ENCODE results near the gene IQCC.

Gene IQCC

GRCh38 chr1:32197074-32197473 lies 8.4 kb upstream of the IQCC start:
- no peak overlapping the region for H3K4me3 ChIP-seq (ENCODE audit: low read depth in 1 of 2, low read length in 2 of 2)
- peaks cover 6 to 24% of the 10 kb centered on the region in 2 donors for H3K4me1 ChIP-seq (ENCODE audit: control insufficient read depth in 1 of 2, insufficient read depth in 2 of 2, low read length in 2 of 2)
- H3K9me3 ChIP-seq (ENCODE audit: control insufficient read depth in 1 of 2, low read length in 2 of 2): no peaks in the 10 kb centered on the region
- peaks cover 51 to 52% of the 10 kb centered on the region in 2 donors for H3K36me3 ChIP-seq (ENCODE audit: control insufficient read depth in 1 of 2, insufficient read depth in 2 of 2, low read length in 2 of 2)
- no peaks in the 10 kb centered on the region for H3K27me3 ChIP-seq (ENCODE audit: low read depth, low read length)
- no peak overlapping the region for H3K27ac ChIP-seq (ENCODE audit: low read length)

DNA sequence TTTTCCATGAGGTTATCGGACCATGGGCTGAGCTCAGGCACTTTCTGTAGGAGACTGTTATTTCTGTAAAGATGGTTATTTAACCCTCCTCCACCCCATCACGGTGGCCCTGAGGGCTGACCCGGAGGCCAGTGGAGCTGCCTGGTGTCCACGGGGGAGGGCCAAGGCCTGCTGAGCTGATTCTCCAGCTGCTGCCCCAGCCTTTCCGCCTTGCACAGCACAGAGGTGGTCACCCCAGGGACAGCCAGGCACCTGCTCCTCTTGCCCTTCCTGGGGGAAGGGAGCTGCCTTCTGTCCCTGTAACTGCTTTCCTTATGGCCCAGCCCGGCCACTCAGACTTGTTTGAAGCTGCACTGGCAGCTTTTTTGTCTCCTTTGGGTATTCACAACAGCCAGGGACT lies 7.6 kb upstream of the IQCC start:
- peaks cover 6 to 27% of the 10 kb centered on the region in 2 donors for H3K4me1 ChIP-seq (ENCODE audit: control insufficient read depth in 1 of 2, insufficient read depth in 2 of 2, low read length in 2 of 2)
- H3K9me3 ChIP-seq (ENCODE audit: control insufficient read depth in 1 of 2, low read length in 2 of 2): no peaks in the 10 kb centered on the region
- H3K4me3 ChIP-seq (ENCODE audit: low read depth in 1 of 2, low read length in 2 of 2): no peak overlapping the region
- no peaks in the 10 kb centered on the region for H3K27me3 ChIP-seq (ENCODE audit: low read depth, low read length)
- H3K36me3 ChIP-seq (ENCODE audit: control insufficient read depth in 1 of 2, insufficient read depth in 2 of 2, low read length in 2 of 2): peaks cover 43 to 45% of the 10 kb centered on the region in 2 donors
- H3K27ac ChIP-seq (ENCODE audit: low read length): no peak overlapping the region

DNA sequence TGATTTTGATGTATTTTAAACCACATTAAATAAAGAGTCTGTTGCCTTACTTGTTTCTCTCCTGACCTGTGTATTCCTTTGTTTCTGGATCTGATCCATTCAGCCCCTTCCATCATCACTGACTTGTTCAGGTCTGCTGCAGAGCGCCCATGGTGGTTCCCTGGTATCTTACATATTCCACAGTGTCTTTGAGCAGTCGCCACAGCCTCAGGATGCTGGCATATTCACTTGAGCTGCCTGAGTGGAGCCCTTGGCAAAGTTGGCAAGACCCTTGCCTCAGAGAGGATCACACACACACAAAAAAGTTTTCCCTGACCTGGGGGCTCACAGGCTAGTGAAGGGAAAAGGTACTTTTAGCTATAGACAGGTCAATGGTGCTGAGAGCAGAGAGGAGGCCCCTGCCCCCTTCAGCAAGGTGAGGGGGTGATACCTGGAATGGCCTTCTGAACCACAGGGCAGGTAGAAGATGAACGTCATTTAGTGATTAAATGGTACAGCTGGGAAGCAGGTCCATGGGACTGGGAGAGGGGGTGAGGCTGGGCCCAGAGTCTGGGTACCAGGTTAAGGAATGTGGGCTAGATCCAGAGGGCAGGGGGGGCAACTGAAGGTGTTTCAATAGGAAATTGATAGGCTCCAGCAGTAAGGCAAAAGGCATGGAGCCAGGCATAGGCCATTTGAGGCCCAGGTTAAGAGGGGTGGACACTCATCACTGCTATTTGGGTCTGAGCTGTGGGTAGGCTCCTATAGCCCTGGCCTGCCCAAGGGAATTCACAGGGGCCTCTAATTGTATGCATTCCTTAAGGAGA lies 7.0 kb upstream of the IQCC start:
- no peak overlapping the region for H3K4me3 ChIP-seq (ENCODE audit: low read depth in 1 of 2, low read length in 2 of 2)
- no peak overlapping the region for H3K27ac ChIP-seq (ENCODE audit: low read length)
- no peaks in the 10 kb centered on the region for H3K27me3 ChIP-seq (ENCODE audit: low read depth, low read length)
- H3K36me3 ChIP-seq (ENCODE audit: control insufficient read depth in 1 of 2, insufficient read depth in 2 of 2, low read length in 2 of 2): peaks cover 38 to 39% of the 10 kb centered on the region in 2 donors
- peaks cover 6 to 27% of the 10 kb centered on the region in 2 donors for H3K4me1 ChIP-seq (ENCODE audit: control insufficient read depth in 1 of 2, insufficient read depth in 2 of 2, low read length in 2 of 2)
- no peaks in the 10 kb centered on the region for H3K9me3 ChIP-seq (ENCODE audit: control insufficient read depth in 1 of 2, low read length in 2 of 2)

DNA sequence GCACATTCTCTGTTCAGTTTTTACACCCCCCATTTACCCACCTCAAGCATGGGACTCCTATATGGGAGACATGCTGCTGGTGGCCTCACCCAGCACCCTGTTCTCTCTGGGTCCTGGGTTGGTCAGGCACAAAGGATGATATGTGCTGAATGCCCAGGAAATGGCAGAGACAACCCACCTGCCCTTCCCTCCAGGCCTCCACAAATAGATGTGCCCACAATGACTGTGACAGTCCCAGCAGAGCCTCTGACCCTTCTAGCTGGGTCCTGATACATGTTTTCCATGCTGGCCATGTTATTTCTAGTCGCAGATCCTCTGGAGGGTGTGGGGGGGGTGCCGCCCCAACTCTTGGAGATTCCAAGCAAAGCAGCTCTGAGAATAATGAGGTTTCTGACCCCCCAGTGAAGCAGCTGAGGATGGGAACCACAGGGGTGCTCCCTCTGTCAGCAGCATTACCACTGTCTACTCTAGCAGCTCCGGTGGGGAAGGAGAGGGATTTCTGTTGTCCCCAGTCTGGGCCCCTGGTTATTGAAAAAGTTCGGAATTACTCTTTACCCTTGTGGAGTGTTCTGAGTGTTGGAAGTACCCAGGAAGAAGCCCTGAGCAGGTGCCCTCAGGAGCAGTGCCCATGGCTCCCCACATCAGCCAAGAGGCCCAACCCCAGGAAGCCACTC lies 6.3 kb upstream of the IQCC start:
- Histone ChIP-seq H3K36me3 (ENCODE audit: control insufficient read depth in 1 of 2, insufficient read depth in 2 of 2, low read length in 2 of 2) (peaks cover 31 to 33% of the 10 kb centered on the region in 2 donors), H3K4me3 (ENCODE audit: low read depth in 1 of 2, low read length in 2 of 2) (peak overlapping the region; percentile 82 to 86), H3K27me3 (ENCODE audit: low read depth, low read length) (no peaks in the 10 kb centered on the region), H3K4me1 (ENCODE audit: control insufficient read depth in 1 of 2, insufficient read depth in 2 of 2, low read length in 2 of 2) (peaks cover 6 to 27% of the 10 kb centered on the region in 2 donors), H3K27ac (ENCODE audit: low read length) (no peak overlapping the region), H3K9me3 (ENCODE audit: control insufficient read depth in 1 of 2, low read length in 2 of 2) (no peaks in the 10 kb centered on the region)

GRCh38 chr1:32199717-32200072 lies 5.8 kb upstream of the IQCC start:
- no peak overlapping the region for H3K27ac ChIP-seq (ENCODE audit: low read length)
- H3K27me3 ChIP-seq (ENCODE audit: low read depth, low read length): no peaks in the 10 kb centered on the region
- peaks cover 26 to 28% of the 10 kb centered on the region in 2 donors for H3K36me3 ChIP-seq (ENCODE audit: control insufficient read depth in 1 of 2, insufficient read depth in 2 of 2, low read length in 2 of 2)
- H3K4me1 ChIP-seq (ENCODE audit: control insufficient read depth in 1 of 2, insufficient read depth in 2 of 2, low read length in 2 of 2): peaks cover 6 to 31% of the 10 kb centered on the region in 2 donors
- no peaks in the 10 kb centered on the region for H3K9me3 ChIP-seq (ENCODE audit: control insufficient read depth in 1 of 2, low read length in 2 of 2)
- peak overlapping the region; percentile 82 to 86 for H3K4me3 ChIP-seq (ENCODE audit: low read depth in 1 of 2, low read length in 2 of 2)

DNA sequence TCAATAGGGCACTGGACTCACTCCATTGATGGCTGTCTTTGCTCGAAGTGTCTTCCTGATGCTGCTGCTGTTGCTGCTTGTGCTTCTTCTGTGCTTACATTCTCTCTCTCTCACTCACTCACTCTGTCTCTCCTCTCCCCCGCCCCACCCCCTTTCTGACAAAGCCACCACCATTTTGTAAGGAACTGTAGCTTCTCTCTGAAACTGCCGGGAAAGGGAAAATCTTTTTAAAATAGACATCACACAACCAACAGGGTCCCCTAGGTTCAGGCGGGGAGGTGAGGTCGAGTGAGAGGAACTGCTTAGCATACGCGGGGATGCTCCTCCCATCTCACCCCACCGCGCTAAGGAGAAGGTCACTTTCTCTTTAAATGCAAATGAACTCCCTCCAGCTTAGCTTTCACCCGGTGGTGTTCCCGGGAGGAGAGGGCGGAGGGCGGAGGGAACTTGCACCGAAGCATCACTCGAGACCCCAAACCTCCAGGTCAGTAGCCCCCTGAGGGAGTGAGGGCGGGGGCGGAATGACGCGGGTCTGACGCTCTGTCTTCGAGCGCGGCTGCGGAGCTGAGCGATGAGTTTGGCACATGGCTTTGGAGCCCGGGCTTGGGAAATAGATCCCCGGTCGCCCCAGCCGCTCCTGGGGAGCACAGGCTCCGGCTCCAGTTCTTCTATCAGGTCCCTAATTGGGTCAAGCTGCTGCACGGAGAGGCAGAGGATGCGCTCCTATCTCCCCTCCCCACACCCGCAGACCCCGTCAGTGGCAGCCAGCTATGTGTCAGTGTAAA lies 5.1 kb upstream of the IQCC start, which contains the start of gene CCDC28B:
Gene CCDC28B (plus strand): TSS at position 370 of the 785 bp plus-strand sequence. CDS start 1,341 bp downstream, outside the sequence.
- peak within 1 kb of the TSS; percentile 82 to 86 for H3K4me3 ChIP-seq (ENCODE audit: low read depth in 1 of 2, low read length in 2 of 2)
- H3K27ac ChIP-seq (ENCODE audit: low read length): peak within 1 kb of the TSS; percentile 84
- no peaks in the 10 kb centered on the region for H3K9me3 ChIP-seq (ENCODE audit: control insufficient read depth in 1 of 2, low read length in 2 of 2)
- H3K36me3 ChIP-seq (ENCODE audit: control insufficient read depth in 1 of 2, insufficient read depth in 2 of 2, low read length in 2 of 2): peaks cover 19 to 20% of the 10 kb centered on the region in 2 donors
- H3K4me1 ChIP-seq (ENCODE audit: control insufficient read depth in 1 of 2, insufficient read depth in 2 of 2, low read length in 2 of 2): peaks cover 9 to 36% of the 10 kb centered on the region in 2 donors
- no peaks in the 10 kb centered on the region for H3K27me3 ChIP-seq (ENCODE audit: low read depth, low read length)

DNA sequence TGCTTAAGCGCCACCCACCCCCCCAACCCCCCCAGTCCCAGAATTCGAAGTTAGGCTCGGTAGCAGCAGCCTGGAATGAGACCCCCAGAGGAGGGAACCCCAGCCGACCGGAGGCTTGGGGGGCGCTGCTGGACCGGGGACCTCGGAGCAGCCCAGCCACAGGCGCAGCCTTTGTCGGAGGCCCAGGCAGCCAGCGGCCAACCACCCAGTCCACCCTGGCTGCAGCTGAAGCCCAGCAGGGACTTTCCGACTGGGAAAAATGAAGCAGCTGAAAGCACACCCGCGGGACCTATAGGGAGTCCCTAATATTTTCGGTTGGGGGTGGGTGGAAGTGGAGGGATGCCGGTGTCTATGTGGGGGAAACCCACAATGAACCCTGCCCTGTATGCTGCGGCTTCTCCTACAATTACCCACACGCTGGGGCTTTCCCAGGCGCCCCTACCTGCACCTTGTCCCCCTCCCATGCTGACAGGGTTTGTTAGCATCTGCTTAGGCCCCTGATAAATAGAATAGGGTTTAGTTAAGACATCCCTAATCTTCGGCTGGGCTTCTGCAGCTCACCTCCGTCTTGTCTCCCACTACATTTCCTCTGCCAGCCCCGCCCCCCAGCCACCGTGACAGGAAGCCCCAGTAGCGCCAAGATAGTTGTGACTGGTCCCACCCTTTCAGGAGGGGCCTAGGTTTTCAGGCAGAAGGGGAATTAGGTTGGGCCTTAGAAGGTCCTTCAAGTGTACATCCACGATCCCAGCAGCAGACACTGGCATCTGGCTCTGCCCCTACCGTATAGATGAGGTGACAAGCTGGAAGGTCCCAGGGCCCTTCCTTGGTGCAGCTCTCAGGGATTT lies 4.2 kb upstream of the IQCC start:
- Histone ChIP-seq H3K27me3 (ENCODE audit: low read depth, low read length) (no peaks in the 10 kb centered on the region), H3K4me3 (ENCODE audit: low read depth in 1 of 2, low read length in 2 of 2) (peak overlapping the region; percentile 82 to 86), H3K27ac (ENCODE audit: low read length) (peak overlapping the region; percentile 45), H3K9me3 (ENCODE audit: control insufficient read depth in 1 of 2, low read length in 2 of 2) (no peaks in the 10 kb centered on the region), H3K36me3 (ENCODE audit: control insufficient read depth in 1 of 2, insufficient read depth in 2 of 2, low read length in 2 of 2) (peaks cover 13% of the 10 kb centered on the region in 2 donors), H3K4me1 (ENCODE audit: control insufficient read depth in 1 of 2, insufficient read depth in 2 of 2, low read length in 2 of 2) (peaks cover 11 to 42% of the 10 kb centered on the region in 2 donors)

- Histone ChIP-seq H3K4me3 (ENCODE audit: low read depth in 1 of 2, low read length in 2 of 2) (peak overlapping the region; percentile 74 to 79), H3K9me3 (ENCODE audit: control insufficient read depth in 1 of 2, low read length in 2 of 2) (no peaks in the 10 kb centered on the region), H3K27ac (ENCODE audit: low read length) (no peak overlapping the region), H3K4me1 (ENCODE audit: control insufficient read depth in 1 of 2, insufficient read depth in 2 of 2, low read length in 2 of 2) (peaks cover 9 to 34% of the 10 kb centered on the region in 2 donors), H3K36me3 (ENCODE audit: control insufficient read depth in 1 of 2, insufficient read depth in 2 of 2, low read length in 2 of 2) (no peaks in the 10 kb centered on the region), H3K27me3 (ENCODE audit: low read depth, low read length) (no peaks in the 10 kb centered on the region)
Measured at GRCh38 chr1:32204943-32205361, 519 bp upstream of the IQCC start.

DNA sequence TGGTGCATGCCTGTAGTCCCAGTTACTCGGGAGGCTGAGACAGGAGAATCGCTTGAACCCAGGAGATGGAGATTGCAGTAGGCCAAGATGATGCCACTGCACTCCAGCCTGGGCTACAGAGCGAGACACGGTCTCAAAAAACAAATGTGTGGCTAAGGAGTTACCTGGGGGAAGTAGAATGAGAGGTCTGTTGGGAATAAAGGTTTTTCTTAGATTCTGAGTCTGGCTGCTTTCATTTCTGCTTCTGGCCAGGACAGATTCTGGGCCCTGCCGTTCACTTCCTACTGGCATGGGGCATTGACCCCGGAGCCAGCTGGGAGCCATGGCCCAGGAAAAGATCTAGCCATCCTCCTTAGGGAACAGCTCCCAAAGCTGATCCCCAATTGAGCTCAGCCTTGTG lies 3.0 kb downstream of the IQCC start:
- H3K9me3 ChIP-seq (ENCODE audit: control insufficient read depth in 1 of 2, low read length in 2 of 2): no peaks in the 10 kb centered on the region
- H3K36me3 ChIP-seq (ENCODE audit: control insufficient read depth in 1 of 2, insufficient read depth in 2 of 2, low read length in 2 of 2): no peaks in the 10 kb centered on the region
- H3K4me1 ChIP-seq (ENCODE audit: control insufficient read depth in 1 of 2, insufficient read depth in 2 of 2, low read length in 2 of 2): peaks cover 7 to 18% of the 10 kb centered on the region in 2 donors
- H3K27me3 ChIP-seq (ENCODE audit: low read depth, low read length): no peaks in the 10 kb centered on the region
- H3K27ac ChIP-seq (ENCODE audit: low read length): no peak overlapping the region
- no peak overlapping the region for H3K4me3 ChIP-seq (ENCODE audit: low read depth in 1 of 2, low read length in 2 of 2)

DNA sequence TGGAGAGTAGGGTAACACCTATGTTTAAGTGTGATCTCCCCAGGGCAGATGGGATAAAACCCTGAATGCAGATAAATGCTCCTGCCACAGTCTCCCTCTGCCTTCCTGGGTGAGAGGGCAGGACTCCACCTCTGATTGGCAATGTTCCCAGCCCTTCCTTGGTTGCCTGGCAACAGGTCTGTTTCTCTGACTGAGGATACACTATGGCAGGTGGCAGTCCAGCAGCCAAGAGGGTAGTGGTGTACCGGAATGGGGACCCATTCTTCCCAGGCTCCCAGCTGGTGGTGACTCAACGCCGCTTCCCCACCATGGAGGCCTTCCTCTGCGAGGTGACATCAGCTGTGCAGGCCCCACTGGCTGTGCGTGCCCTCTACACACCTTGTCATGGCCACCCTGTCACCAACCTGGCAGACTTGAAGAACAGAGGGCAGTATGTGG lies 3.4 kb downstream of the IQCC start, which contains the start of gene DCDC2B:
Gene DCDC2B (plus strand): TSS at position 199 of the 438 bp plus-strand sequence. CDS start 5 bp downstream, at position 204.
- no peaks in the 10 kb centered on the region for H3K36me3 ChIP-seq (ENCODE audit: control insufficient read depth in 1 of 2, insufficient read depth in 2 of 2, low read length in 2 of 2)
- H3K4me3 ChIP-seq (ENCODE audit: low read depth in 1 of 2, low read length in 2 of 2): no peak within 1 kb of the TSS
- no peak within 1 kb of the TSS for H3K27ac ChIP-seq (ENCODE audit: low read length)
- no peaks in the 10 kb centered on the region for H3K27me3 ChIP-seq (ENCODE audit: low read depth, low read length)
- peaks cover 7 to 18% of the 10 kb centered on the region in 2 donors for H3K4me1 ChIP-seq (ENCODE audit: control insufficient read depth in 1 of 2, insufficient read depth in 2 of 2, low read length in 2 of 2)
- no peaks in the 10 kb centered on the region for H3K9me3 ChIP-seq (ENCODE audit: control insufficient read depth in 1 of 2, low read length in 2 of 2)
